GM21786 (cell line): ENCODE measurements around the gene GALNT11.
"Not testable (repeated sequence)": the region's sequence is repeated elsewhere in the genome, so short reads cannot be mapped to it uniquely, and the experiment has no call there.

ENCODE experiments used
- ATAC-seq: cut with Tn5 transposase; IDR thresholded peaks from one replicate; pipeline ENCODE4 v1.9.1; 2021; ENCODE audit not compliant: unreplicated experiment

Gene GALNT11

GRCh38 chr7:152027491-152028365 lies 2.3 kb downstream of the GALNT11 start:
- ATAC-seq = not testable (repeated sequence)

GRCh38 chr7:152030059-152030458 lies 4.6 kb downstream of the GALNT11 start:
- not testable (repeated sequence) for ATAC-seq

GRCh38 chr7:152030639-152031038 lies 5.2 kb downstream of the GALNT11 start:
- ATAC-seq = not testable (repeated sequence)

GRCh38 chr7:152035817-152036216 lies 10.3 kb downstream of the GALNT11 start:
- ATAC-seq = no peak

GRCh38 chr7:152038410-152038809 lies 12.9 kb downstream of the GALNT11 start:
- ATAC-seq = not testable (repeated sequence)

- not testable (repeated sequence) for ATAC-seq
Observed at GRCh38 chr7:152043086-152043485, 17.6 kb downstream of the GALNT11 start.

- ATAC-seq = not testable (repeated sequence)
Observed at GRCh38 chr7:152044909-152045308, 19.4 kb downstream of the GALNT11 start.

GRCh38 chr7:152046531-152046930 lies 21.1 kb downstream of the GALNT11 start:
- ATAC-seq = no peak

GRCh38 chr7:152048051-152048450 lies 22.6 kb downstream of the GALNT11 start:
- ATAC-seq = no peak

- ATAC-seq = no peak
Observed at GRCh38 chr7:152050547-152050971, 25.1 kb downstream of the GALNT11 start.

- no peak for ATAC-seq
Observed at GRCh38 chr7:152051968-152052367, 26.5 kb downstream of the GALNT11 start.

GRCh38 chr7:152052771-152053170 lies 27.3 kb downstream of the GALNT11 start:
- no peak for ATAC-seq

GRCh38 chr7:152054367-152055230 lies 29.1 kb downstream of the GALNT11 start:
- ATAC-seq = no peak

GRCh38 chr7:152056621-152057274 lies 31.3 kb downstream of the GALNT11 start:
- no peak for ATAC-seq

- ATAC-seq = no peak
Observed at GRCh38 chr7:152059311-152059710, 33.8 kb downstream of the GALNT11 start.

GRCh38 chr7:152061086-152061485 lies 35.6 kb downstream of the GALNT11 start:
- not testable (repeated sequence) for ATAC-seq

GRCh38 chr7:152063192-152063591 lies 37.7 kb downstream of the GALNT11 start:
- ATAC-seq = not testable (repeated sequence)

- not testable (repeated sequence) for ATAC-seq
Observed at GRCh38 chr7:152063821-152064220, 38.3 kb downstream of the GALNT11 start.

GRCh38 chr7:152065800-152066344 lies 40.4 kb downstream of the GALNT11 start:
- not testable (repeated sequence) for ATAC-seq

- ATAC-seq = no peak
Observed at GRCh38 chr7:152072421-152072820, 46.9 kb downstream of the GALNT11 start.

- no peak for ATAC-seq
Observed at GRCh38 chr7:152073352-152073751, 47.9 kb downstream of the GALNT11 start.
